Neural progenitor cell (in vitro differentiated cells): ENCODE data around the gene GDF7.

ENCODE experiments used
- CTCF ChIP-seq: fragments of 200-600 bp; sonication (generic); IDR thresholded peaks from 2 replicates; pipeline ENCODE4 v1.5.1; 2017; ENCODE audit warnings: antibody characterized with exemption, mild to moderate bottlenecking
- EZH2 ChIP-seq: fragments of 200-600 bp; sonication (generic); IDR thresholded peaks from 2 replicates; pipeline ENCODE4 v1.6.1; 2017; ENCODE audit warnings: antibody characterized with exemption, mild to moderate bottlenecking, moderate library complexity

- no peak for TF ChIP-seq CTCF
- TF ChIP-seq EZH2, result no peak
Measured at GRCh38 chr2:20619624-20620024, 47.3 kb upstream of the GDF7 start.
